Measurements from ENCODE around the gene TNNC2. TPM values are rescaled to one million over a fixed set of nuclear protein-coding genes. Genes with fewer than 3 reads are reported as not detected.
"Not testable (repeated sequence)": the region's sequence is repeated elsewhere in the genome, so short reads cannot be mapped to it uniquely, and the experiment has no call there.

The TNNC2 gene
- total RNA-seq (ENCODE audit: low replicate concordance): 2.1 TPM in 1 of 2 replicates, not detected in the other
- long read RNA-seq: 0 reads

- no peaks in the 10 kb centered on the region for H3K36me3 Mint-ChIP-seq
- no peak for TF ChIP-seq CTCF (conservative IDR thresholded peaks at IDR 0.05)
- DNase-seq (ENCODE audit: extremely low spot score, unreplicated experiment): no peak
- no peak within 1 kb of the TSS for H3K27ac Mint-ChIP-seq
- H3K4me3 Mint-ChIP-seq: no peak within 1 kb of the TSS
- H3K4me1 Mint-ChIP-seq (ENCODE audit: unreplicated experiment): peaks cover 18% of the 10 kb centered on the region
- H3K9me3 Mint-ChIP-seq: no peaks in the 10 kb centered on the region
- H3K27me3 Mint-ChIP-seq: peaks cover 20% of the 10 kb centered on the region
Observed at GRCh38 chr20:45827030-45827652, at the start of gene TNNC2. TSS of gene TNNC2 (minus strand) at chr20:45827312. CDS start at chr20:45827248, 64 bp downstream.

- Mint-ChIP-seq H3K36me3 (no peaks in the 10 kb centered on the region), H3K9me3 (no peaks in the 10 kb centered on the region), H3K27me3 (no peaks in the 10 kb centered on the region), H3K4me1 (ENCODE audit: unreplicated experiment) (no peaks in the 10 kb centered on the region), H3K27ac (no peak overlapping the region), H3K4me3 (no peak overlapping the region)
- no peak for DNase-seq (ENCODE audit: extremely low spot score, unreplicated experiment)
- no peak for TF ChIP-seq CTCF (conservative IDR thresholded peaks at IDR 0.05)
Observed at GRCh38 chr20:45874576-45874975, 47.5 kb upstream of the TNNC2 start.

GRCh38 chr20:45874104-45874481 is 47.0 kb upstream of the TNNC2 start:
- H3K9me3 Mint-ChIP-seq; H3K27me3 Mint-ChIP-seq; H3K4me3 Mint-ChIP-seq; DNase-seq (ENCODE audit: extremely low spot score, unreplicated experiment); H3K27ac Mint-ChIP-seq; H3K36me3 Mint-ChIP-seq; H3K4me1 Mint-ChIP-seq (ENCODE audit: unreplicated experiment): not testable (repeated sequence)

- H3K36me3 Mint-ChIP-seq: no peaks in the 10 kb centered on the region
- no peak for TF ChIP-seq CTCF (conservative IDR thresholded peaks at IDR 0.05)
- H3K4me1 Mint-ChIP-seq (ENCODE audit: unreplicated experiment): no peaks in the 10 kb centered on the region
- no peak overlapping the region for H3K4me3 Mint-ChIP-seq
- H3K27ac Mint-ChIP-seq: no peak overlapping the region
- no peak for DNase-seq (ENCODE audit: extremely low spot score, unreplicated experiment)
- H3K9me3 Mint-ChIP-seq: no peaks in the 10 kb centered on the region
- no peaks in the 10 kb centered on the region for H3K27me3 Mint-ChIP-seq
Observed at GRCh38 chr20:45873409-45874103, 46.4 kb upstream of the TNNC2 start.

GRCh38 chr20:45872626-45873025 is 45.5 kb upstream of the TNNC2 start:
- no peak for TF ChIP-seq CTCF (conservative IDR thresholded peaks at IDR 0.05)
- no peaks in the 10 kb centered on the region for H3K27me3 Mint-ChIP-seq
- no peak for DNase-seq (ENCODE audit: extremely low spot score, unreplicated experiment)
- no peaks in the 10 kb centered on the region for H3K36me3 Mint-ChIP-seq
- H3K4me3 Mint-ChIP-seq: no peak overlapping the region
- H3K4me1 Mint-ChIP-seq (ENCODE audit: unreplicated experiment): no peaks in the 10 kb centered on the region
- no peaks in the 10 kb centered on the region for H3K9me3 Mint-ChIP-seq
- H3K27ac Mint-ChIP-seq: no peak overlapping the region

GRCh38 chr20:45867819-45868176 is 40.7 kb upstream of the TNNC2 start:
- no peak for TF ChIP-seq CTCF (conservative IDR thresholded peaks at IDR 0.05)
- no peak overlapping the region for H3K4me3 Mint-ChIP-seq
- H3K27ac Mint-ChIP-seq: no peak overlapping the region
- DNase-seq (ENCODE audit: extremely low spot score, unreplicated experiment): no peak
- H3K27me3 Mint-ChIP-seq: no peaks in the 10 kb centered on the region
- peaks cover 6% of the 10 kb centered on the region for H3K4me1 Mint-ChIP-seq (ENCODE audit: unreplicated experiment)
- H3K36me3 Mint-ChIP-seq: peaks cover 4% of the 10 kb centered on the region
- H3K9me3 Mint-ChIP-seq: no peaks in the 10 kb centered on the region
